HG02642 (cell line): ENCODE data around the gene LTF.

Experiments
- ATAC-seq: cut with Tn5 transposase; IDR thresholded peaks from one replicate; pipeline ENCODE4 v1.9.1; 2021; ENCODE audit warnings: mild to moderate bottlenecking; ENCODE audit not compliant: unreplicated experiment, poor library complexity

Gene LTF

GRCh38 chr3:46470831-46471230, 6.1 kb upstream of the LTF start:
- no peak for ATAC-seq

GRCh38 chr3:46469680-46470357, 5.1 kb upstream of the LTF start:
- ATAC-seq, result no peak

DNA sequence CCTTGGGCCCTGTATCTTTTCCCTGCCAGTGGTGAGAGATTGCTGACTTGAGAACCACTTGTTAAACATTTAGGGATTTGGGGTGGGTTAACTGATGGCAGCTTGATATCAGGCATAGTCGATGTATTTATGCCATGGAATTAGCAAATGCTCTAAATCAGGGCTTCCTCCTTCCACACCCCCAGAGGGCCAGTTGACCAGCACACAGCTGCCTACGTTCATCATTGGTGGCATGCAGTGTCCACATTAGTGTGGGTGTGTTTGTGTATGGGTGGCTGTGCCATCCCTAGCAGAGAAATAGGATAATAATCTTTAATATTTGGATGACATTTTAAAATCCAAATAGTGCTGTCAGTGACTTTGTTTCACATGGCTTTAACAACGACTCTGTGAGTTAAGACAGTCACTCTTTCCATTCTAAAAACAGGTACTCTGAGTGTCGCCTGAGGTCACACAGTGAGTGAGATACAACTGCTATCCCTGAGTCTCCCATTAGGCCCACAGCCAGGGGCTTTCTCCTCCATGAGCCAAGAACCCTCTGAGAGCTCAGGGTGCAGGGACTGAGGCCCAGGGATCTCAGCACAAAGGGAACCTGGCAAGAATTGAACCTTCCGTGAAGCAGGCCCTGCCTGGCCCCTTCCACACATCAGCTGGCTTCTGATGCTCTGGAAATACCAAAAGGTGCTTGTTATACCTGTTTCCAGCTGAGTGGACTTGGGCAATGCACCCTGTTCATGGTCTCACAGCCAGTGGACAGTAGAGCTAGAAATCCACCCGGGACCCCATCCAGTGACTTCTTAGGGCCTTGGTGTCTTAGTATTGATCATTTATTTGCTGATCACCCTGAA, 4.3 kb upstream of the LTF start:
- ATAC-seq, result no peak

DNA sequence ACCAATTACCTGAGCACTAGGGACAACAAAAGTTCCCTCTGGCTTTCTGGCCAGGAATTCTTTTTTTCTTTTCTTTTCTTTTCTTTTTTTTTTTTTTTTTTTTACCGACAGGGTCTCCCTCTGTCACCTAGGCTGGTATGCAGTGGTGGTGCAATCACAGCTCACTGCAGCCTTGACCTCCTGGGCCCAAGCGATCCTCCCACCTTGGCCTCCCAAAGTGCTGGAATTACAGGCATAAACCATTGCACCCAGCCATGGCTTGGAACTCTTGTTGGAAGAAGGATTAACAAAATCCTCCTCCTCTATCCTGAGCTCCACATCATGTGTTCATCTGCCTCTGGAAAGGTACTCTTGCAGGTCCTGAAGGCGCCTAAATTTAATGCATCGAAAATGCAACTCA, 2.9 kb upstream of the LTF start:
- ATAC-seq, result no peak

DNA sequence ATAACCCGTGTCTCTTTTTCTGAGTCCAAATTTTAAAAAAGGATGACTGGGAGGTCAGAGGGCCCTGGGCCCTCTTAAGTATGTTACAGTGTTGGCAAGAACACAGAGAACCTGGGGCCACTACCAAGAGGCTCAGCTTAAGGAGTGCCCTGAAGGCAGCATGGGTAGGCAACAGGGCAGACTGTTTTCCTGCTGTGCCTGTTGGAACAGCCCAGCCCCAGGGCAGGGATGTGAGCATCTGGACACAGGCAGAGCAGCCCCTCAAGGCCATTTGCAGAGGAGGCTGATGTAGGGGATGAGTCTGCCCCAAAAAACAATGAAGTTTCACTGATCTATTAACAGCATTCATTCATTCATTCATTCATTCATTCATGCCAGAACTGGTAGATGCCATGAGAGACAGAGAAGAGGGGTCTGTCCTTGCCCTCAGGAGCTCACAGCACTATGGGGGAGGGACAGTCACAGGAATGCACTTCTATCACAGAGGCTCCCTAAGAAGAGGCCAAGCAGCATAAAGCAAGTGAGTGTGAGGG, 2.2 kb upstream of the LTF start:
- ATAC-seq, result no peak

DNA sequence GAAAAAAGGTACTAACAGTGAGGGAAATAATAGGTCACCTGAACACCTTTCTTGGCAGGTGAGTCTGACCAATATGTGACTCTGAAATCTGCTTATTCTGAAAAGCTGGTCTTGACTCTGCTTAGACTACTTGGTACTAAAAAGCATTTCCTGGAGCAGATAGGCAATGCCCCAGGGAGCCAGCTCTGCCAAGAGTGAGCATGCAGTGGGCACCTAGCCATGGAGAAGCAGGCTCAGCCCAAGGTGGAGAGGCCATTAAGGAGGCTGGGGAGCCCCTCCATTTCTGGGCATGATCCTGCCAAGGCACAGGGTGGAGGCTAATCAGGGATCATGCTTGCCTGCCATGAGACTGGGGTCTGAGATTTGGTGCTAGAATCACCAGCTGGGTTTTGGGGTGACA, 1.6 kb upstream of the LTF start:
- ATAC-seq, result no peak

DNA sequence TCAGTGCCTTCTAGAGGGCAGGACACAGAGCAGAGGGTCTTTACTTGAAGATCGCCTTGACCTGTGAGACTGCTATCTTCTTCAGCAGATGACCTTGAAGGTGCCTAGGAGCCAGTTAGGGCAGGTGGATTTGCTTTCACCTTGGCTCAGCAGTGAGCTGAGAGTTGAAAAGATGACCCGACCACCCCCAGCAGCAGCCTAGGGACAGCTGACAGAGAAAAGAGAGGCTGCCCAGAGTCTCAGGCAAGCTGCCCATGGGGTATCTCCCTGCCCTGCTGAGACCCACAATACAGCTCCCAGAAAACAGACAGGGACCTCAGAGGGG, 453 bp upstream of the LTF start:
- ATAC-seq, result no peak

- no peak for ATAC-seq
Measured at GRCh38 chr3:46463868-46464241, 850 bp downstream of the LTF start.

DNA sequence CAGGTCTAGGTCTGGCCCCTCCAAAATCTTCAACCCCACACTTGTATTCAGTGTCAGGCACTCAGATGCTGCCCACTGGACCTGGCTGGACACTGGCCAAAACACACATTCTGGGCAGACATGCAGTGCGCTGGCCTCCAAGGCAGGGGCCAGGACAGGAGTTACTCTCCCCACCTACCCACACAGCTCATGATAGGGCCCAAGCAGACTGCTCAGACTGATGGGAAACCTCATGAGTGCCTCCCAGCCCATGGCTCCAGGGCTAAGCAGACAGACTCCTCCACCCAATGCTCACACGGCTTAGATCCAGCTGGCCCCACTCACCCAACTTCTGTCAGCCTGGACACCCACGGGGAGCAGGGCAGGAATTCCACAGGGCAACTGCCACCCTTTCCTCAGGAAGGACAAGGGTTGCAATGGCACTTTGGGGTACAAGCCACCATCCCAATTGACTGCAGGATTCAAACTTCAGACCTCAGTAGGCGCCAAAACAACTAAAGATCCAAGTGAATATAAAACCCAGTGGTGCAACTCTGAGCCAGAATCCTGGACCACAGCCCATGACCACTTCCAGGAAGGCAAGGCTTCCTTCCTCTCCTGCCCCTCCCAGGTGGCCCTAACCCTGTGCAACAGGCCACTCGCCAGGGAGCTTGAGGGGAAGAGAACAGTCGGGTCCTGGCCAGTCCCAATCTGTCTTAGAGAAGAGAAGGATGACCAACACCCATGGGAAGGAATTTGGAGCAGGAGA, 1.4 kb downstream of the LTF start:
- no peak for ATAC-seq

DNA sequence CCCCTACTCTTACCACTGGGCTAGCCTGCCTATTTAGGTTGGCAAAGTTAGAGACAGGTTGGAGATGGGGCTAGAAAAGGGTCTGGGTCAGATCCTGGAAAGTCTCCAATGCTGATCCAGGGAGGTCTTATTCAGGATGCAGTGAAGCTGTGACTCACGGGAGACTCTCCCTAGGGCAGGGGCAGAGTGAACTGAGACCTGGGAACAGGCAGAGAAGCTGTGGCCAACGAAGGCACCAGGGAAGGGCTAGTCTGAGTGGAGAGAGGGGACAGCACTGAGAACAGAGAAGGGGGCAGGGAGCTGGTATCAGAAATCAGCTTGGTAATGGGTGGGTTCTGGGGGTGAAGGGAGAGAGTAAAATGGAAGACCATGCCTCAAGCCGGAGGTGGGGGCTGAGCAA, 2.2 kb downstream of the LTF start:
- no peak for ATAC-seq

GRCh38 chr3:46462111-46462510, 2.6 kb downstream of the LTF start:
- no peak for ATAC-seq

GRCh38 chr3:46460051-46460450, 4.7 kb downstream of the LTF start:
- ATAC-seq, result no peak

- ATAC-seq, result no peak
Measured at GRCh38 chr3:46456118-46456517, 8.6 kb downstream of the LTF start.

DNA sequence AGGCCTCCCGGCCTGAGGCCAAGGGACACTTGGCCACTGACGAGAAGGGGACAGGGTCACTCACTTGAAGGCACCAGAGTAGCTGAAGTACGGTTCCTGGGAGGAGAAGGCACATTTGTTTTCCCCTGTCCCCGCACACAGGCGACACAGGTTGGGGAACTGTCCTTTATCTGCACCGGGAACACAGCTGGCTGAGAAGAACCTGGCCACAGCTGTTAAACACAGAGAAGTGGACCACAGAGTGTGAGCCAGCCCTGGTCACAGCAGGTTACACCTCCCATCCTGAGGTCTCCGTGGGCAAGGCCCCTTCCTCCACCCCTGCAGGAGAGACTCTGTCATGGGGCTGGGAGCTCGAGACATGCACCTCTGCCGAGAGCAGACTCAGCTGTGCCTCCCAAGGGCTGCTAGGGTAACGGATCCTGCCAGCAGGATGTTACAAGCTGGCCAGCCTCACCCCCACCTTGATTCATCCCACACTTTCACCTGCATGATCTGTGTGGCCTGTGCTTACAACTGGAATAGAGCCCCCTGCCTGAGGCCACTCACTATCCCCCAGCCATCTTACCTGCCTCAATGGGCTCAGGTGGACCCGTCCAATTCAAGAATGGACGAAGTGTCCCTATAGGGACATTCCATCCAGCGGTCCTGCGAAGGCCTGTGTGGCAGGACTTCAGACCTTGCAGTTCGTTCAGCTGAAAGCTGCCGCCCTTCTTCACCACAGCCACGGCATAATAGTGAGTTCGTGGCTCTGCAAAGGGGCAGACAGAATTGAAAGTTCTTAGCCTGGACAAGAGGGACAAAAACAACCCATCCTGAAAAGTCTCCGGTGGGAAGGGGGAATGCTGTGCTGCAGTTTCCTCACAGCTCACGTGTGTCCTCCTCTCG, 9.2 kb downstream of the LTF start:
- no peak for ATAC-seq

DNA sequence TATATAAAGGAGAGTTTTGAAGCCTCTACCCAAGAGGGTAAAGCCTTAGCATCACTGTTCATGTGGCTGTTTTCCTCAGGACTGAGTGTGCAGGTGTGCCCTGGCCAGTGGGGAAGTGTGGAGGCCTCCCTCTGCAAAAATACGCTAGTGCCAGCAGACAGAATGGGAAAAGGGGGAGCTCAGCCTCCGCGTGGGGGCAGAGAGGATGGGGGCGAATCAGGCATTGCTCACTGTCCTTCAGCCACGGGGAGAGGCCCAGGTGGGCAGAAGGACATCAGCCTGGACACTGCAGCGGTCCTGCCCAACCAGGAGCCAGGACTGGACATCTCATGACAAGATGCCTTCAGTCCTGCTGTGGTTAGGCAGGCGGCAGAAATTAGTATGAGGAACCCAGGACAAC, 10.1 kb downstream of the LTF start:
- no peak for ATAC-seq

DNA sequence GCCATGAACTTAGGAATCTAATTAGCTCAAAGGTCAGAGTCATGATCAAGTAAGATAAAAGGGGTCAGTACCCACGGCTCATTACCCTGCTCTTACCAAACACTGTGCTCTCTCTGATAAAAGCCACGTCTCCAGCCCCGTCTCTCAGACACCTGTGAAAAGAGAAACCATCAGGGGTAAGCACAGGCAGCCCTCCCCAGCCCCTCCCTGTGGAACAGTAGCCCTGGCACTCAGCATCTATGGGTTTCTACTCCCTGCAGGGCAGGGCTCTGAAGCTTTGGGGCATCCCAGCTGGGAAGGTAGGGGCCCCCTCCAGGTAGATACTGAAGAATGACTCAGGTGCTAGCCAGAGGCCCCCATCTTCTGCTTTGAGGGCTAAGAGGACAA, 10.5 kb downstream of the LTF start:
- no peak for ATAC-seq

DNA sequence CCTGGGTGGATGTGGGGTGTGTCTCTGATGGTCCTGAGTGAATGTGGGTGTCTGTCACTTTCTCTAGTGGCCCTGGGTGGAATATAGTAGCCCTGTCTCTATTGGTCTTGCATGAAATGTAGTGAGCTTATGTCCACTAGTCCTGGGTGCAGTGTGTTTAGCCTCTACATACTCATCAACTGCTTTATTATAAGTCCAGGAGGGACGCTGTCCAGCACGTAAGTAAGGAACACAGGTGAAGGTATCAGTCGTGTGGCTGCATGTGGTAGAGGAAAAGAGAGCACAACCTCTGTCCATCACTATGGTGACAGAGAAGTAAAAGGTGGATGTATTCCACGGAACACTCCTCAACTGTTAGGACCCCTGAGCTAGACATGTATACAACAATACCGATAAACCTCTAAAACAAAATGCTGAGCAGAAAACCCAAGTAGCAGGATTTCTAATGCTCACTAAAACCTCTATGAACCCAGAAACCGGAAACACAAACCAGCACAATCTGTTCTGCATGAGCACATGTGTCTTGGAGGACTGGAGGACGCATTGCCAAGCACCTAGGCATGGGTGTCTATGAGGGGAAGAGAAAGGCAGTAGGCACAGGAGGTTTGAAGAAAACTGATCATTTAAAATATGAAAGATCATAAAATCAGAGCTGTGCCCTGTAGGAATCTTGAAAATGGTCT, 11.0 kb downstream of the LTF start:
- no peak for ATAC-seq

DNA sequence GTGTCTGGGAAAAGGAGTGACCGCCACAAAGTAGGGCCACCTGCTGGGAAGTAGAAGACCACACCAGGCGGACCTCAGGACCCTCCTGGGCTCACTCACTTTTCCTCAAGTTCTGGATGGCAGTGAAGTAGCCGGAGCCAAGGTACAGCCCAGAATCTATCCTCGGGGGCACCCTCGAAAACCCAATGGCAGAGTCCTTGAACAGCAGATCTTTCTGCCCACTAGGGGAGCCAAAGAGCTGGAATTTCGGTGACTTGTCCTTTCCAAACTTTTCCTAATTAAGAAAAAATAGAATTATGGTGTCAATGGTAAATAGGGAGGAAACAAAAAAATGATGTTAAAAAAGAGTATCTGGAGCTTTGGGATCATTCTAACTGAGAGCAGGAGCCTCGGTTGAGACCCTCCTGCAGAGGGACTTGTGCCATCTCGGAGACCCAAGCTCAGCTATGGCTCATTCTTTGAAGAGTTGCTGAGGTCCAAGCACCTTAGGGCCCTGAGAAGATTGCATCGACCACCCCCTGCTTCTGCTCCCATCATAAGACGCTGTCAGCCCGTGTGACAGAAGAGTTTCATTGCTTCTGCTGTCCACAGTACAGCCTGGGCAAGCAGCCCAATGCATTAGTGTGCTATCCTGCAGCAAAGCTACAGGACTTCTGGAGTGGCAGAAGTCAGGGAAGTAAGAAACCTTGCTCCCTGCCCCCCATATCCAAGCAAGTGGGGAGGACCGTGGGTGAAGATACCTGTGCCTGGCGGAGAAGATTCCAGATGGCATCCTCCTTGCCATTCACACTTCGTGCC, 14.8 kb downstream of the LTF start:
- no peak for ATAC-seq

GRCh38 chr3:46448721-46449120, 16.0 kb downstream of the LTF start:
- no peak for ATAC-seq
